ENCODE data around the gene HES3.

Gene HES3

GRCh38 chr1:6272452-6272851 lies 28.5 kb downstream of the HES3 start:
- no peak for TF ChIP-seq ZFX (IDR thresholded peaks at IDR 0.05; ENCODE audit: borderline replicate concordance)
- no peak for TF ChIP-seq CTCF (IDR thresholded peaks at IDR 0.05)

GRCh38 chr1:6272868-6273267 lies 28.9 kb downstream of the HES3 start:
- no peak overlapping the region for H3K27ac ChIP-seq
- TF ChIP-seq ZFX (IDR thresholded peaks at IDR 0.05; ENCODE audit: borderline replicate concordance), result no peak
- TF ChIP-seq CTCF (IDR thresholded peaks at IDR 0.05), result no peak

More at GRCh38 chr1:6272452-6272851, 28.5 kb downstream of the HES3 start:
- H3K27ac ChIP-seq, result no peak overlapping the region

GRCh38 chr1:6273380-6273891 lies 29.5 kb downstream of the HES3 start:
- TF ChIP-seq CTCF (IDR thresholded peaks at IDR 0.05) (no peak), ZFX (IDR thresholded peaks at IDR 0.05; ENCODE audit: borderline replicate concordance) (no peak)
- H3K27ac ChIP-seq, result no peak overlapping the region

GRCh38 chr1:6274102-6274501 lies 30.1 kb downstream of the HES3 start:
- H3K27ac ChIP-seq, result no peak overlapping the region
- TF ChIP-seq CTCF (IDR thresholded peaks at IDR 0.05) (no peak), ZFX (IDR thresholded peaks at IDR 0.05; ENCODE audit: borderline replicate concordance) (no peak)

- H3K27ac ChIP-seq, result no peak overlapping the region
- TF ChIP-seq ZFX (IDR thresholded peaks at IDR 0.05; ENCODE audit: borderline replicate concordance), result no peak
- TF ChIP-seq CTCF (IDR thresholded peaks at IDR 0.05), result no peak
These were observed 30.7 kb downstream of the HES3 start for GRCh38 chr1:6274622-6275139.

GRCh38 chr1:6275826-6276782 lies 32.1 kb downstream of the HES3 start:
- TF ChIP-seq CTCF (IDR thresholded peaks at IDR 0.05) (no peak), ZFX (IDR thresholded peaks at IDR 0.05; ENCODE audit: borderline replicate concordance) (no peak)
- H3K27ac ChIP-seq, result no peak overlapping the region
